ENCODE results near the gene TTC34. TPM values are rescaled to one million over a fixed set of nuclear protein-coding genes. Genes with fewer than 3 reads are reported as not detected.

The TTC34 gene
- total and polyA plus RNA-seq, 7 donors, result 0.01 to 0.15 (median 0.04) TPM

DNA sequence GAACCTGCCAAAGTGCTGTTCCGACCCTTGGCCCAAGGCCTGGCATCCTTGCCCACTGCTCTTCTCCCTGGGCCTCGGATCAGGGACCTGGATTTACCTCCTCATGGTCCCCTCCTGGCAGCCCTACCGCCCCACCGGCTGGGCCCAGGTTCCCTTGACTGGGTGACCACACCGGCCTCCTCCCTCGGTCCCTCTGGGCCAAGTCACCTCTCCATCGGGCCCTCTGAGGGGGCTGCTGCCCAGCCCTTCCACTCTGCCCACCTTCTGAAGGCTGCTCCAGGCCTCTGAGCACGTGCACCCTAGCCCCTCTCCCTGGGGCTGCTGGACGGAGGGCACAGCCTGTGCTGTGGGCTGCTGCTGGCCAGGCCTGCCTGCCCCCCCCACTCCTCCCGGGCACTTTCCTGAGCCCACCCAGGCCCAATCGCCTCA lies 159.3 kb downstream of the TTC34 start:
- DNase-seq, result no peak
- TF ChIP-seq, protein P1, sequence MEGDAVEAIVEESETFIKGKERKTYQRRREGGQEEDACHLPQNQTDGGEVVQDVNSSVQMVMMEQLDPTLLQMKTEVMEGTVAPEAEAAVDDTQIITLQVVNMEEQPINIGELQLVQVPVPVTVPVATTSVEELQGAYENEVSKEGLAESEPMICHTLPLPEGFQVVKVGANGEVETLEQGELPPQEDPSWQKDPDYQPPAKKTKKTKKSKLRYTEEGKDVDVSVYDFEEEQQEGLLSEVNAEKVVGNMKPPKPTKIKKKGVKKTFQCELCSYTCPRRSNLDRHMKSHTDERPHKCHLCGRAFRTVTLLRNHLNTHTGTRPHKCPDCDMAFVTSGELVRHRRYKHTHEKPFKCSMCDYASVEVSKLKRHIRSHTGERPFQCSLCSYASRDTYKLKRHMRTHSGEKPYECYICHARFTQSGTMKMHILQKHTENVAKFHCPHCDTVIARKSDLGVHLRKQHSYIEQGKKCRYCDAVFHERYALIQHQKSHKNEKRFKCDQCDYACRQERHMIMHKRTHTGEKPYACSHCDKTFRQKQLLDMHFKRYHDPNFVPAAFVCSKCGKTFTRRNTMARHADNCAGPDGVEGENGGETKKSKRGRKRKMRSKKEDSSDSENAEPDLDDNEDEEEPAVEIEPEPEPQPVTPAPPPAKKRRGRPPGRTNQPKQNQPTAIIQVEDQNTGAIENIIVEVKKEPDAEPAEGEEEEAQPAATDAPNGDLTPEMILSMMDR (IDR thresholded peaks at IDR 0.05), result no peak
- Histone ChIP-seq H3K4me3 (peak overlapping the region; percentile 79), H3K36me3 (ENCODE audit: insufficient read depth in 1 of 2, low read depth in 1 of 2) (no peaks in the 10 kb centered on the region), H3K9me3 (peaks cover 11% of the 10 kb centered on the region), H3K27me3 (ENCODE audit: insufficient read depth in 3 of 3, low read length in 2 of 3) (peaks cover 0 to 45% (median 32%) of the 10 kb centered on the region in 3 donors), H3K27ac (no peak overlapping the region), H3K4me1 (no peaks in the 10 kb centered on the region)
- peak in 1 of 4 donors; percentile 12 for ATAC-seq
- intact Hi-C loops (cut with DNase I), result loop anchor here in 1 of 2 donors (10.0 kb wide), 1 partner anchor 227 kb away; the partner anchor contains the start of gene PEX10
- WGBS, 3 donors, result 24 to 30% (median 27%) methylated on average over 10 to 11 of the region's 11 CpGs

DNA sequence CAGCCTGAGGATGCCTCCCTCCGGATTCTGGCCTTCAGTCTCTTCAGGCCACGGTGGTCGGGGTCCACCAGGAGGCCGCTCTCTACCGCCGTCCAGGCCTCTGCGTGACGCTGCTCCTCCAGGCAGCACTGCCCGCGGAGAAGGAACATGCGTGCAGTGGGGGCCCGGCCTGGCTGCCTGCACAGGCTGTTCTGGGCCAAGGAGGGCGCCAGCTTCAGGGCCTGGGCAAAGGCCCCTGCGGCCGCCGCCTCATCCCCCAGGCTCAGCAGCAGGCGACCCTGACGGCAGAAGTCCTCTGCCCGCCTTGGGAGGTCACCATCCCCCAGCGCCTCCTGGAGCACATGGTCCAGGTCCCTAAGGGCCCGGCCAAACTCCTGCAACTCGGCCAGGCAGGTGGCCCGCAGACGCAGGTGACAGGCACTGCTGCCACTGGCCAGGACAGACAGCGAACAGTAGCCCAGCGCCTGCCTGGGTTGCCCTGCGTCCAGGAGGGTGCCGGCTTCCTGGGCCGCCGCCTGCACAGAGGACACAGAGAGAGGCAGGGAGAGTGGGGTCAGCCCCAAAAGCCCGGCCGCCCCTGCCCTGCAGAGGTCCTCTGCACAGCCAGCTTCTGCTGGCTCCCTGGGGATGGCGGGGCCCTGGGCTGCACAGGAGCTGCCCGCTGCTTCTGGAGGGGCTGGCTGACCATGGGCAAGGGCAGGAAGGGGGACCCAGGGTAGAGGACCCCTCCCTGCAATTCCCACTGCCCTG lies 159.9 kb downstream of the TTC34 start:
- Histone ChIP-seq H3K27ac (no peak overlapping the region), H3K4me3 (peak overlapping the region; percentile 79), H3K36me3 (ENCODE audit: insufficient read depth in 1 of 2, low read depth in 1 of 2) (no peaks in the 10 kb centered on the region), H3K4me1 (no peaks in the 10 kb centered on the region), H3K27me3 (ENCODE audit: insufficient read depth in 3 of 3, low read length in 2 of 3) (peaks cover 0 to 45% (median 32%) of the 10 kb centered on the region in 3 donors), H3K9me3 (peaks cover 5% of the 10 kb centered on the region)
- 85 to 87% (median 86%) methylated on average over 31 to 34 of the region's 34 CpGs for WGBS, 3 donors
- intact Hi-C loops (cut with DNase I), result loop anchor here in 1 of 2 donors (10.0 kb wide), 1 partner anchor 227 kb away; the partner anchor contains the start of gene PEX10
- ATAC-seq (no peak), DNase-seq (peak in 1 of 2 donors; percentile 45)
- TF ChIP-seq, protein P1 (IDR thresholded peaks at IDR 0.05), result no peak

DNA sequence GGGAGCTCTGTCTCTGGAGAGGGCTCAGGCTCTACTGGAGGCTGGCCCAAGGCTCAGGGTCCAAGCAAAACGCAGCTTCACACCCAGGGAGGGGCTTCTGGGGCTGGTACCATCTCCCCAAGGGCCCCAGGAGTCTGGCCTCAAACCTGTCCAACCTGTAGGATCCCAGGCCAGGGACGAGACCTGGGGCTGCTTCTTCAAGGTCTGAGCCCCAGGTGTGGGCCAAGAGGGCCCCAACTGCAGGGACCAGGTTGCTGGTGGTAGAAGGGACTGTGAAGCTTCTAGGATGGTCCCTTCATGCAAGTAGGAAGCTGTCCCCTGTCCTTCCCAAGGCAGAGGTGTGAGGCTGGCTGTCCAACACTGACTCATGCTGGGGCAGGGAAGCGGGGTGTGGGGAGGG lies 160.9 kb downstream of the TTC34 start:
- TF ChIP-seq, protein P1 (IDR thresholded peaks at IDR 0.05), result no peak
- H3K27me3 ChIP-seq (ENCODE audit: insufficient read depth in 3 of 3, low read length in 2 of 3), result peaks cover 0 to 47% (median 31%) of the 10 kb centered on the region in 3 donors
- no peak overlapping the region for H3K27ac ChIP-seq
- no peak for ATAC-seq
- no peaks in the 10 kb centered on the region for H3K36me3 ChIP-seq (ENCODE audit: insufficient read depth in 1 of 2, low read depth in 1 of 2)
- H3K4me3 ChIP-seq, result no peak overlapping the region
- WGBS, 3 donors, result 81 to 87% (median 84%) methylated on average over 3 of the region's 3 CpGs
- no peak for DNase-seq
- H3K9me3 ChIP-seq, result no peaks in the 10 kb centered on the region
- intact Hi-C loops (cut with DNase I), result loop anchor here in 1 of 2 donors (10.0 kb wide), 1 partner anchor 226 kb away; the partner anchor contains the start of gene PEX10
- H3K4me1 ChIP-seq, result no peaks in the 10 kb centered on the region

DNA sequence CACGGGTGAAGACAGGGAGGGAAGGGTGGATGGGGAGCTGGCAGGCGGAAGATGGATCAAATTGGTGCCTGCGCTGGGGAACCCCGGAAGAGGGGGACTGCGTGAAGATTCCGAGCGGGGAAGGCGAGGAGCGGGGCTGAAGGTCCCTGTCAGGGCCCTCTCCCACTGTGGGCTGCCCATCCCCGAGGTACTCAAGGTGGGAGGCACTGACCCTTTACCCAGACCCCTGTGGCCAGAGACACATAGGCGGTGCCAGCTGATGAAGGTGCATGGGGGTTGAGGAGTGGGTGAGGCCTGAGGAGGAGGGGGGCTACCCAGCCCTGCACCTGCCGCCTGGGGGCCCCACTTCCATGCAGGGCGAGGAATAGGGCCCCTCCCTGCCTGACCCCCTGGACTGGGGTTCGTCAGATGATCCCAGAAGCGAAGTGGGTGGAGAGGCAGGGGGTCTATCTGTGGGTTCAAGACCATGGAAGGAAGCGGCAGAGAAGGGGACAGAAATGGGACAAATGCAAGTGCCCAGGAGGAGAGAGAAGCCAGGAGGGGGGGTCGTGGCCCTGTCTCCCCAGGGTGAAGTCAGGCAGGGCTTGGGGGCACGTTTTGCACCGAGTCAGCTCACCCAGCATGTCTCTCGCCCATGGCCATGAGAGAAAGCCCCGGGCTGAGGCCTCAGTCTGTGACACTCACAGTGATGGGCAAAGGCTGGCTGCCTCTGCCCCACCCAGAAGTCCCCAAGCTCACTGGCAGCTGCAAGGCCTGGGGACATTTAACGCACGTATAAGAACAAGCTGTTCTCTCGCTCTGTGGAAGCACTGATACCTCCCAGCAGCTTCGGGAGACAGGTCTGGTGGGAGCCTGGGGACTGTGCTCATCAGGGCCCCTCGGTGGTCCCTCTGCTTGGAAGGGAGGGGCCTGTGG lies 161.6 kb downstream of the TTC34 start:
- Histone ChIP-seq H3K36me3 (ENCODE audit: insufficient read depth in 1 of 2, low read depth in 1 of 2) (no peaks in the 10 kb centered on the region), H3K27ac (no peak overlapping the region), H3K9me3 (no peaks in the 10 kb centered on the region), H3K4me1 (no peaks in the 10 kb centered on the region), H3K27me3 (ENCODE audit: insufficient read depth in 3 of 3, low read length in 2 of 3) (peaks cover 0 to 50% (median 34%) of the 10 kb centered on the region in 3 donors), H3K4me3 (no peak overlapping the region)
- WGBS, 3 donors, result 53 to 66% (median 58%) methylated on average over 25 to 26 of the region's 26 CpGs
- DNase-seq (no peak), ATAC-seq (no peak)
- TF ChIP-seq, protein P1 (IDR thresholded peaks at IDR 0.05), result no peak
- intact Hi-C loops (cut with DNase I), result loop anchor here in 1 of 2 donors (10.0 kb wide), 1 partner anchor 225 kb away; the partner anchor contains the start of gene PEX10
